Esophagus muscularis mucosa (tissue), 4 donors: ENCODE data around the gene STAT6. TPM values are rescaled to one million over a fixed set of nuclear protein-coding genes. Genes with fewer than 3 reads are reported as not detected.

Experiments
- DNase-seq: peaks from one replicate; pipeline ENCODE4 v3.0.0-alpha.2; 2017; ENCODE audit errors: extremely low spot score
- H3K27ac ChIP-seq, 4 donors: fragments of 200-600 bp; sonication (generic); replicated peaks in 1 of 4; 1 replicate in 3 of 4; 2 replicates in 1 of 4; pipeline ENCODE4 v1.5.1; 2016 to 2019; ENCODE audit warnings: mild to moderate bottlenecking in 1 of 4
- H3K27me3 ChIP-seq, 4 donors: fragments of 200-600 bp; sonication (generic); one replicate each; pipeline versions ENCODE4 v1.5.1 to v1.6.0; 2016 to 2019
- H3K36me3 ChIP-seq, 4 donors: fragments of 200-600 bp; sonication (generic); one replicate each; pipeline ENCODE4 v1.5.1; 2016 to 2019
- H3K4me1 ChIP-seq, 4 donors: fragments of 200-600 bp; sonication (generic); one replicate each; pipeline ENCODE4 v1.5.1; 2016 to 2019
- H3K4me3 ChIP-seq, 4 donors: fragments of 200-600 bp; sonication (generic); 1 replicate in 2 of 4; 2 replicates in 2 of 4; pipeline ENCODE4 v1.5.1; 2016 to 2019; ENCODE audit warnings: mild to moderate bottlenecking in 4 of 4, moderate library complexity in 1 of 4
- H3K9me3 ChIP-seq, 4 donors: fragments of 200-600 bp; sonication (generic); 1 replicate in 3 of 4; 2 replicates in 1 of 4; pipeline ENCODE4 v1.5.1; 2016 to 2019
- CTCF ChIP-seq, 3 experiments: fragments of 200-600 bp in 2 of 3; fragments of 450-650 bp in 1 of 3; sonication (generic) in 2 of 3; IDR thresholded peaks; one replicate each; pipeline ENCODE4 v1.5.1; 2017 to 2019; ENCODE audit warnings: antibody characterized with exemption in 3 of 3, mild to moderate bottlenecking in 2 of 3, moderate library complexity in 1 of 3
- EP300 ChIP-seq: sonication (generic); formaldehyde crosslinking; IDR thresholded peaks from one replicate; pipeline ENCODE4 v1.6.1; 2017; ENCODE audit warnings: antibody characterized with exemption
- POLR2A ChIP-seq: fragments of 450-650 bp; IDR thresholded peaks from one replicate; pipeline ENCODE4 v1.6.1; 2017; ENCODE audit warnings: antibody characterized with exemption, moderate library complexity, mild to moderate bottlenecking, low read depth
- POLR2AphosphoS5 ChIP-seq, 2 donors: sonication (generic); formaldehyde crosslinking; IDR thresholded peaks; one replicate each; pipeline ENCODE4 v1.6.1; 2017; ENCODE audit warnings: antibody characterized with exemption in 2 of 2
- WGBS: methylation state at CpG from one replicate; pipeline ENCODE4 v1.1.5; 2018; 5-methylcytosine and 5-hydroxymethylcytosine counted together
- intact Hi-C: fragments of 100-400 bp; cut with DNase I; formaldehyde crosslinking; loops from one replicate; pipeline ENCODE4 v1.15.1; 2023
- total RNA-seq, 4 donors: library from RNA; depleted of rRNA; stranded (reverse); fragments of >200 nt; gene quantifications; one replicate each; pipeline versions ENCODE4 v1.1.0 to v1.2.1, GENCODE V29; 2016

Gene STAT6
- total RNA-seq, 4 donors from 2014 or later, result 111 to 168 (median 157) TPM

GRCh38 chr12:57142121-57142520, 31.0 kb upstream of the STAT6 start:
- DNase-seq, result no peak
- TF ChIP-seq POLR2A (no peak), POLR2AphosphoS5 (IDR thresholded peaks at IDR 0.05) (no peak), EP300 (no peak), CTCF (IDR thresholded peaks at IDR 0.05) (no peak)
- Histone ChIP-seq H3K27ac (peak overlapping the region; percentile 39 to 70 (median 58)), H3K4me3 (no peak overlapping the region), H3K9me3 (no peaks in the 10 kb centered on the region), H3K27me3 (no peaks in the 10 kb centered on the region), H3K4me1 (peaks cover 44 to 76% (median 72%) of the 10 kb centered on the region in 4 donors), H3K36me3 (peaks cover 26 to 90% (median 82%) of the 10 kb centered on the region in 4 donors)
- intact Hi-C loops, result no loop called here
- 70% methylated on average over 8 of the region's 9 CpGs for WGBS

DNA sequence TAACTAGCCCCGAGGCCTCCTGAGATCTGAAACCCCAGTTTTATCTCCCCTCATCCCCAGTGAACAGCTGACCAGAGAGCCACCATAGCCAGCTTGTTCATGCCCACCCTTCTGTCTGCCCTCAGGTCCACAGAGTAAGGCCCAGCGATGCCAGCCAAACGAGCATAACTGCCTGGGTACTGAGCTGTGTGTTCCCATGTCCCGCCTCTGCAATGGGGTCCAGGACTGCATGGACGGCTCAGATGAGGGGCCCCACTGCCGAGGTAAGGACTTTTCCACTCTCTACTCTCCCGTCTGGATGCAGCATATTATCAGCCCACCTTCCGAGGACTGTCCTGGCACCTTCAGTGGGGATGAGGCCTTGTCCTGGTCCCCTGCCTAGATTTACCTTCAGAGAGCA, 30.1 kb upstream of the STAT6 start:
- H3K4me1 ChIP-seq, result peaks cover 35 to 76% (median 72%) of the 10 kb centered on the region in 4 donors
- DNase-seq, result no peak
- no peaks in the 10 kb centered on the region for H3K27me3 ChIP-seq
- H3K9me3 ChIP-seq, result no peaks in the 10 kb centered on the region
- no peak for TF ChIP-seq EP300
- TF ChIP-seq POLR2A, result no peak
- TF ChIP-seq POLR2AphosphoS5 (IDR thresholded peaks at IDR 0.05), result no peak
- TF ChIP-seq CTCF (IDR thresholded peaks at IDR 0.05), result no peak
- intact Hi-C loops, result no loop called here
- 81% methylated on average over 7 of the region's 8 CpGs for WGBS
- no peak overlapping the region for H3K4me3 ChIP-seq
- peaks cover 26 to 81% (median 74%) of the 10 kb centered on the region in 4 donors for H3K36me3 ChIP-seq
- H3K27ac ChIP-seq, result peak overlapping the region; percentile 39 to 70 (median 58)

DNA sequence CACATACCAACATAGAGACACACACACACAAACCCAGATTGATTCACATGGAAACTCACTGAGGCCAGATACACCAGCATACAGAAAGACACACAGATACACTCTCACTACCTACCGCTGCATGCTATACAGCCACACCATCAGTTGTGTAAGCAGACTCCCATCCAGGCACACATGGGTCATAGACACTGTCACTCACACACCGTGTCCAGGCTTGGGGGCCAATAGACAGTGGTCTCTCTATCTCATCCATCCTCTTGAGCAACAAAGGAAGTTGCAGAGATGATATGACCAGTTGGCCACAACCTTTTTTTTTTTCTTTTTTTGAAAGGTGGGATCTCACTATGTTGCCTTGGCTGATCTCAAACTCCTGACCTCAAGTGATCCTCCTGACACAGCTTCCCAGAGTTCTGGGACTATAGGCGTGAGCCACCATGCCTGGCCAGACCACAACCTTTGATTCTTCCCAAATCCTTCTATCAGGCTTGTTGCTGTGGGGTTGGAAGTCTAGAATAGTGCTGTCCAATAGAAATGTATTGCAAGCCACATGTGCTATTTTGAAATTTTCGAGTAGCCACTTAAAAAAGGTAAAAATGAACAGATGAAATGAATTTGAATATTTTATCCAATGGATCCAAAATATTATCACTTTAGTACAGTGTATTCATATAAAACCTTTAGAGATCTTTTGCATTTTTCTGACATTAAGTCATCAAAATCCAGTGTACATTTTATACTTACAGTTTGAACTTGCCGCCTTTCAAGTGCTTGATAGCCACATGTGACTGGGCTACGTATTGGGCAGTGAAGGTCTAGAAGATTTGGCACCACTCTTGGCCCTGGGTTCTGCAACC, 28.9 kb upstream of the STAT6 start:
- Histone ChIP-seq H3K27ac (peak overlapping the region in 3 of 4 donors; percentile 64 to 99 (median 99)), H3K4me1 (peaks cover 34 to 77% (median 73%) of the 10 kb centered on the region in 4 donors), H3K27me3 (no peaks in the 10 kb centered on the region), H3K9me3 (no peaks in the 10 kb centered on the region), H3K36me3 (peaks cover 23 to 69% (median 62%) of the 10 kb centered on the region in 4 donors), H3K4me3 (no peak overlapping the region)
- no peak for DNase-seq
- TF ChIP-seq CTCF (IDR thresholded peaks at IDR 0.05) (no peak), POLR2AphosphoS5 (IDR thresholded peaks at IDR 0.05) (no peak), EP300 (no peak), POLR2A (no peak)
- 72% methylated on average over 5 of the region's 6 CpGs for WGBS
- intact Hi-C loops, result no loop called here

DNA sequence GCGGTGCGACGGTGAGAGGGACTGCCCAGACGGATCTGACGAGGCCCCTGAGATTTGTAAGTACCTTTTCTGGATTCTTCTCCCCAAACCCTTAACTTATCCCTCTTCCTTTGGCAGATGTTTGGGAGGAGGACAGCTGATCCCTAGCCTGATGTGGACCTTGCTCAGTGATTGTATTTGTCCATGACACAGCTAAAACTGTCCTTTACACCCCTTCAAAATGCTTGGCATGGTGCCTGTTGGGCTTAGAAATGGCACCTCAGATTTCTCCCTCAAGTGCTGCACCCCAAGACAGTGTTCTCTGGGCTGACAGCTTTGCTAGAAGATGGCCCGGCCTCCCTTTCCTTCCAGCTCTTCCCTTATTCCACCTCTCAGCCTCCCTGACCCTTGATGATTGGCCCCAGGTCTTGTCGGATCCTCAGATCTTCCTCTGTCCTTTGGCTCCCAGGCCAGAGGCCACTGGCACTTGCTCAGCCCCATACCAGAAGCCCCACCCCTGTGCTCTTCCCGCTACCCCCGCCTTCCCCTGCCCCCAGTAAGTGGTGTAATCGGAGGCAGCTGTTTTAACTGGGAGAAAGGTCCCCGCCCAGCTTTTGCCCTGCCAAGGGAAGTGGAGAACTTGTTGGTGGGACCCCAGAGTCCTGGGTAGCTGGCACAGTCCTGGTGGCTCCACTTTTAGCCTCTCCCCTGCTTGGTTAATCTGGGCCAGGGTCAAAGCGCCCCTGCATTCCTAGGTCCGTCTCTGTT, 27.5 kb upstream of the STAT6 start:
- H3K4me3 ChIP-seq, result no peak overlapping the region
- peaks cover 17 to 56% (median 49%) of the 10 kb centered on the region in 4 donors for H3K36me3 ChIP-seq
- 85% methylated on average over 9 of the region's 13 CpGs for WGBS

More for the DNA sequence above, 27.5 kb upstream of the STAT6 start:
- peak; percentile 96 for DNase-seq
- peak in 1 of 2 donors; percentile 14 for TF ChIP-seq POLR2AphosphoS5 (IDR thresholded peaks at IDR 0.05)
- no peak for TF ChIP-seq CTCF (IDR thresholded peaks at IDR 0.05)
- intact Hi-C loops, result no loop called here
- peak overlapping the region; percentile 58 to 99 (median 97) for H3K27ac ChIP-seq
- peaks cover 46 to 84% (median 81%) of the 10 kb centered on the region in 4 donors for H3K4me1 ChIP-seq
- H3K27me3 ChIP-seq, result no peaks in the 10 kb centered on the region
- no peaks in the 10 kb centered on the region for H3K9me3 ChIP-seq
